ENCODE measurements around the gene FRAT2.

FRAT2 gene, protein sequence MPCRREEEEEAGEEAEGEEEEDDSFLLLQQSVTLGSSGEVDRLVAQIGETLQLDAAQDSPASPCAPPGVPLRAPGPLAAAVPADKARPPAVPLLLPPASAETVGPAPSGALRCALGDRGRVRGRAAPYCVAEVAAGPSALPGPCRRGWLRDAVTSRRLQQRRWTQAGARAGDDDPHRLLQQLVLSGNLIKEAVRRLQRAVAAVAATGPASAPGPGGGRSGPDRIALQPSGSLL

DNA sequence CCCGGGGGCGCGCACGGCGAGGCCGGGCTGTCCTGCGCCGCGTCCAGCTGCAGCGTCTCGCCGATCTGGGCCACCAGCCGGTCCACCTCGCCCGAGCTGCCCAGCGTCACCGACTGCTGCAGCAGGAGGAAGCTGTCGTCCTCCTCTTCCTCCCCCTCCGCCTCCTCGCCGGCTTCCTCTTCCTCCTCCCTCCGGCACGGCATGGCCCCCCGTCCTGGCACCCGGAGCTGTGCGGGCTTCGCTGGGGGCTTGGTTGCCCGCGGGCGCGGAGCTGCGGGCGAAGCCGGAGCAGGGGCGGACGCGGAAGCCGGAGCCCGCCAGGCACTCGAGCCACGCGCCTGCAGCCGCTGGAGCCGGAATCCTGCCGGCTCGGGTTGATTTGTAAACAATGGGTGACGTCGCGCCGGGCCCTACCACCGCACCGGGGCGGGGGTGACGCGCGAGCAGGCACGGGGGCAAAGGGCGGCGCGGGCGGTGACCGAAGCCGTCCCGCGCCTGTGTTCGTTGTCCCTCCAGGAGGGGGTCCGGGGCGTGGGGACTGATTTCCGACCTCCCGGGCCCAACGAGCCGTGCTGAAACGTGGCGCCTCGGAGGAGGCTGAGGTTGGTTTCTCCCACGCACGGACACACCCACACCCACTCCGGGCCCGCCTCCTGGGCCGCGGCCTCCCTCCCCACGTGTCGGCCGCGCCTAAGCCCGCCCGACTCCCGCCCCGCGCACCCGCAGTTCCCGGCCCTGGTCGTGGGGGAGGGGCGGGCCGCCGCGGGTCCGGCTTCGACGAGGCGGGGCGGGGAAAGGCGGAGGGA, at the start of gene FRAT2:
Gene FRAT2, minus strand, starts transcription at position 360 of the 806 bp plus-strand sequence. Its CDS starts 157 bp downstream, at position 203.
- DNase-seq: peak; percentile 93

DNA sequence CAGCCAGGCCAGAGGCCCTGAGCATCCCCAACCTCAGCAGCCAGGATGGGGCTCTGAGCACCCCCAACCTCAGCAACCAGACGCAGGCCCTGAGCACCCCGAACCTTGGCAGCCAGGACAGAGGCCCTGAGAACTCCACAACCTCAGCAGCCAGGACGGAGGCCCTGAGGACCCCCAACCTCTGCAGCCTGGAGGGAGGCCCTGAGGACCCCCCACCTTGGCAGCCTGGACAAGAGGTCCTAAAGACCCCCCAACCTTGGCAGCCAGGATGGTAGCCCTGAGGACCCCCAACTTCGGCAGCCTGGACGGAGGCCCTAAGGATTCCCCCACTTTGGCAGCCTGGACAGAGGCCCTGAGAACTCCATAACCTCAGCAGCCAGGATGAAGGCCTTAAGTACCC, 49.6 kb upstream of the FRAT2 start:
- DNase-seq: no peak

DNA sequence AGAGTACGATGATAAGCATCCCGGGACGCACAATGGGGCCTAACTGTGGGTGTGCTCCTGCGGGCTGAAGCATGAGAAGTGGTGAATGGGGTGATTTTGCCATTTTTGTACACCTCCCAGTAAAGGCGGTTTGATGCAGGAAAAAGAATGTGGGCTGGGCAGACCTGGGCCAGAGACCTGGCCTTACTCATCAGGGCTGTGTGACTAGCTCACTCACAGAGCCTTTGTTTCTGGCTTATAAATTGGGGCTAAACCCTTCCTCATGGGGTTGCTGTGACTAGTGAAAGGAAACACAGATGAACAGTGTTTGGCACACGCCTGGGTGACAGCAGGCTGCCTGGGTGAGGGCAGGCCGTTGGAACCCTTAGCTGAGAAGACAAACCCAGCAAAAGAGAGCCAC, 48.6 kb upstream of the FRAT2 start:
- no peak for DNase-seq

DNA sequence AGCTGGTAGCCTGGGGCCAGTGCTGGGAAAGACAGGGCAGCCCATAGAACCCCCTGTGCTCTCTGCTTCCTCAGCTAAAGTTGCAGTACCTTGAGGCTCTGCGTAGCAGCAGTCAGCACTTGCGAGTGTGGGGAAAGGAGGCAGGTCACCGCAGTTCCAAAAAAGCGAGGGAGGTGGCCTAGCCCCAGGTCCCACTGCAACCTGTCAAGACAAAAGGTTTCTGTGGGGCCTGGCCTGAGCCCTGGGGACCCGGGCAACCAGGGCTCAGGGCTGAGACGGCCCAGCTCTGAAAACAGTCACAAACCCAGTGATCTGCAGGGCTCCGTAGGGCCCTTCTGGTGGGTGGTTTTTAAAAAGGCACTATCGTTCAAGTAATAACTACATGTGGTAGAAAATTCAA, 47.1 kb upstream of the FRAT2 start:
- DNase-seq: no peak

DNA sequence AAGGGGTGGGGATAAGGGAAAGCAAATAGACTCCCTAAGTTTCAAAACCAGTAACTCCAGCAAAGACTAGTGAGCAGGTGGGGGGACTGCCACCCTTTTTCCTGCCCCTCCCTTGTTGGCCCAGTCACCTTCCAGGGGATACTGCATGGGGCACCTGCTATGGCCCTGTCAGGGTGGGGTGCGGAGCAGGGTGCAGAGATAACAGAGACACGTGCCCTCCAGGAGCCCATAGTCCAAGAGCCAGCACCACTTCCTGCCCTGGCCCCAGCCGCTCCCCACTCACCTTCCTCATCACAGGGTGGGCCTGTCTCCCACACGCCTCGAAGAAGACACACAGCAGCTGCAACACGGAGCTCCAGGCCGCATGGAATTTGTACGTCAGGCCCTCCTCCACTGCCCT, 46.0 kb upstream of the FRAT2 start:
- DNase-seq: no peak

DNA sequence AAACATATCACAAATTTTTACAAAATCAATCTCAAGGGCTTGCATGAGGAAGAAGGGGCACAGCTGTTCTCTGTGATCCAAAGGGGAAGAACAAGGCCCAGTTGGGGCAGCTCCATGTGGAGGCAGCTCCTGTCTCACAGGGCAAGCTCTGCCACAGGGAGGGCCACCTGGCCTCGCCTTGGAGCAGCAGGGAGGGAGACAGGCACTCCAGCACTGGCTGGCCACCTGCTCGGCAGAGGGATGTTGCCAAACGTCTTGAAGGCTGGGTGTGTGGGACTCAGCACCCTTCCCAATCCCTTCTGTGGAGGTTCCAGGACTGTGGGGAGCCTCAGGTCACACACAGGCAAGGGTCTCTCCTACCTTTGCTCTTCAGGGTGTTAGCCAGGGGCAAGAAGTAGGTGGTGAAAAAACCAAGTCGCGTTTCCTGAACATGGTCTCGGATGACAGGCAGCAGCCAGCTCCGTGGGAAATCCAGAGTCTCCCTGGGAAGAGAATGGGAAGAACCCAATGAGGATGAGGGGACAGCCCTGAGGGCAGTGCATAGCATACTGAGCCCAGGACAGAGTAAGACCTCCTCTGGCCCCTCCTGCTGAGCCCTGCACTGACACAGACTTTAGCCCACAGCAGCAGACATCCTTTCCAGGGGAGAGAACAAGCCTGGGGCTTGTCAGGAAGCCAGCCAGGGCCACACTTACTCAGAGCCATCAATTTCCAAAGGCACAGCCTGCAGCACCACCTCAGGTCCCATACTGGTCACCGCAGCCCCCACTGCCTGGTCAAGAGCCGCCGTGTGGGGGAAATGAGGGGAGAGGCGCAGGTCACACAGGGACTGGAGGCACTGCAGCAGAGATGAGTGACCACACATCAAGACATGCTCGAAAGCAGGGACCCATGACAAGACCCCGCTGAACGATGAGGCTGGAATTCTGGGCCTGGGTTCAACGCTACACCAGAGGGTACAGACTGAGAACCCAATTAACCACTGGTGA, 44.7 kb upstream of the FRAT2 start:
- no peak for DNase-seq

DNA sequence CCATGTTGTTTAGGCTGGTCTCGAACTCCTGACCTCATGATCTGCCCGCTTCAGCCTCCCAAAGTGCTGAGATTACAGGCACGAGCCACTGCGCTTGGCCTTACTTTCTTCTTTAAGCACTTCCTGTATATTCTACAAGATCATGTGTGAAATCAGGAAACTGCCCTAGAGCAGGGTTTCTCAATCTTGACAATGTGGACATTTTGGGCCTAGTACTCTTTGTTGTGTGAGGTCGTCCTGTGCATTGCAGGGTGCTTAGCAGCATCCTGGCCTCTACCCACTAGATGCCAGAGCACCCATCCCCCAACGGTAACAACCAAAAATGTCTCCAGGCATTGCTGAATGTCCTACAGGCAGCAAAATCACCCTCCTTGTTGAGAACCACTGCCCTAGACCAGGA, 41.9 kb upstream of the FRAT2 start:
- no peak for DNase-seq

DNA sequence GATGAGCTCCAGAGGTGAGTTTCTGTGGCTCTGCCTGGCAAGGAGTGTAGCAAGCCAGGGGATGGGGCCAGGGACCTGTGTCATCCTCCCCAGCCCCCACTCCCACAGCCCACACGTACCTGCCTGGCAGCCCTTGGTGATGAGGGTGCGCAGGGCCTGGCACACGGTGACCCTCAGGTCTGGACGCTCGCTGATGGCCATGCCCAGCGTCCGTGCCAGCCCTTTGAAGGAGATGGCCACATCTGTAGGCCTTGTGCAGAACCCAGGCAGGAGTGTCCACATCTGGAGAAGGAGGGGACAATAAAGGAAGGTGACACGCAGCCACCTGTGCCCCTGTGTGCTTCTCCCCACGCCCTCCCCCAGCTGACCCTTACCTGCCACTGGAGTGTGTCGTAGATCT, 38.9 kb upstream of the FRAT2 start:
- DNase-seq: no peak

DNA sequence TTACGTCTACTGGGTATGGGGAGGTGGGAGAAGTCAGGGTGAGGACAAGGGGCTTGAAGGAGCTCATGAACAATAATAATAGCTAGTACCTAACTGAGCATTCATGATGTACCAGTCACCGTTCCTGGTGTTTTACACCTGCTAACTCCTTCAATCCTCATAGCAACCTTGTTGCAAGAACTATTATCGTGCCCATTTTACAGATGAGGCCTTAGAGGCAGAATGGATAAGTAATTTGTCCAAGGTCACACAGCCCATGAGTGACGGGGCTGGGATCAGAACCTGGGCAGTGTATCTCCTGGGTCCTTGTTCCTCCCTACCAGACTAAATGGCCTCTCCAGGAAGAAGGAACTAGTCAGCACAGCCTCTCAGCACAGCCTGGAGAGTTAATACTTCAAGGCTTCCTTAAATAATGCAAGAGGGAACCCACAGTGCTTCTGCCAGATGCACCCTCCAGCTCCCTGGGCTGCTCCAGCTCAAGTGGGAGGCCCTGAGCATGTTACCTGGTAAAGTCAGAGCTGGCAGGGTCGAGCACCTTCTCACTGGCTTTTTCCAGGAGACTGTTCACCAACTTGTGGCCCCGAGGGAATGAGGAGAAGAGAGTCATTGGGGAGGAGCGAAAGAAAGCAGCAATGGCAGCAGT, 37.8 kb upstream of the FRAT2 start:
- DNase-seq: no peak

DNA sequence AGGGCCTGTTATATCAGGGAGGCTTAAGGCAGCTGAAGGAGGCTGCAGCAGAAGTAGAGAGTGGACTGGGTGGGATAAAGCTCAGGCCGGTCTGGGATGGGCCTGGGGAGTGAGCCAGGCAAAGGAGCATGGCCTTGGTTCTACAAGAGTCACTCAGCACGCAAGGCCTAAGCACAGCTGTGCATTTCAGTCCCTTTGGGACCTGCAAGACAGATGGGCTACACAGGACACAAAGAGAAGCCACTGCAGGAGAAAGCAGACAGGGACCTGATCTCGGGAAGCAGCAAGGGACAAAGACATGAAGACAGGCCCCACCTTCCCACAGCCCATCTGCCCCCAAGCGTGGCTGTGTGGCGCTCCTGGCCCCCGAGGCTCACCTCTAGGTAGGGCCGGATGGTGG, 37.2 kb upstream of the FRAT2 start:
- DNase-seq: no peak

DNA sequence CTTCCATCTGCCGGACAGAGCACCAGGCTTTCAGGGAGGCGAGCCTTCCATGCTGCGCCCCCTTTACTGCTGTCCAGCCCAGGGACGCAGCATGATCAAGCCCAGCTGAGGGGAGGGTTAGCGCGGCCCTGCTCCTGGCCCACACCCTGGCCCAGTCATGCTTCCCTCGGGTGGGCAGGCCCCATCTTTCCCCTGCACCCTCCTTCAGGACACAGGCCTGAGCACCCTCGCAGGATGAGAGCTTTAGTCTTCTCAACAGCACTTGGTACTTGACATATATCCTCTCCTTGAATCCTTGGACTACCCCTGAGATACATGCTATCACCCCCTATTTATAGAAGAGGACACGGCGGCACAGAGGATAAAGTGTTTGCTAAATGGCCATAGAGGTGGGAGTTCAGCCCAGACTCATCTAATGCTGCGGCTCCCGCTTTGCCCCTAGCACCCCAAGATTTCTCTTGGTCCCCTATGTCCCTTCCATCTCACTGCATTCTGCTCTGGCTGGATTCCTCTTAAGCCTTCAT, 32.7 kb upstream of the FRAT2 start:
- no peak for DNase-seq

DNA sequence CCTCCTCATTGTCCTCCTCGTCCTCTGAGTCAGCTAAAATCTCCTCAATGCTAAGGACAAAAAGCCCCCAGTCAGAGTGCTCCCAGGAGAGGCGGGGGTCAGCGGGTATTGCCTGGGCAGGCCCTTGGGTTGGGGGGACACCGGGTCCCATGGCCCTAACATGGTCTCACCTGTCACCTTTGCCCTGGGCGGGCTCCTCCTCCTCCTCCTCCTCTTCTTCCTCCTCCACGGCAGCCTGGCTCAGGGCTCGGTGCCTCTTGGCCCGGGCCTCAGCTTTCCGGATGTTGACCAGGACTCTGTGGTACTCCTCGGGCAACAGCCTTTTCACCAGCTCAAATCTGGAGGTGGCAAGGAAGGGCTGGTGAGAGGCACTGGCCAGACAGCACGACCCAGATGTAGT, 32.0 kb upstream of the FRAT2 start:
- no peak for DNase-seq

DNA sequence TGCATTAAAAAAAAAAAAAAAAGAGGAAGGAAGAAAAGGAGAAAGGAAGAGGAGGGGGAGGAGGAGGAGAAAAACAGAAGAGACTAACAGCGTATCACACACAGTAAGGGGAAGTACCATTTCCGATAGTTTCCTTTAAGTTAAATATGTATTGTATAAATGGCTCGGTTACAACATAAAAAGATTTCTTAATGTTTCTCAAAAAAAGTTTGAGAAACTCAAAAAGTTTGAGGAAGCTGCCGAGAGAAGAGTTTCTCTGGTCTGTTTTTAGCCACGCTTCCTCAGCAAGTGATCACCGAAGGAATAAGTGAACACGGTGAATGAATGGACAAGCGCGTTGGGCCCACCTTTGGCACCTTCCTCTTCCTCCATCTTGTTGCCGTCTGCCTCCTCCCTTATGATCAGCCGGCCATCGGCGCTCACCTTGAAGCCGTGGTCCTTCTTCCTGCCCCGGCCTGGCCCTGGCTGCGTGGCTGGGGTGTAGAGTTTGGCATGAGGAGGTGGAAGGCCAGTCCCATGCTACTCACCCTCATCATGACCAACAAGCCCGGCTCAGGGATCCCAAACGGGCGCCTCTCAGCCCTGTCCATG, 31.3 kb upstream of the FRAT2 start:
- no peak for DNase-seq

DNA sequence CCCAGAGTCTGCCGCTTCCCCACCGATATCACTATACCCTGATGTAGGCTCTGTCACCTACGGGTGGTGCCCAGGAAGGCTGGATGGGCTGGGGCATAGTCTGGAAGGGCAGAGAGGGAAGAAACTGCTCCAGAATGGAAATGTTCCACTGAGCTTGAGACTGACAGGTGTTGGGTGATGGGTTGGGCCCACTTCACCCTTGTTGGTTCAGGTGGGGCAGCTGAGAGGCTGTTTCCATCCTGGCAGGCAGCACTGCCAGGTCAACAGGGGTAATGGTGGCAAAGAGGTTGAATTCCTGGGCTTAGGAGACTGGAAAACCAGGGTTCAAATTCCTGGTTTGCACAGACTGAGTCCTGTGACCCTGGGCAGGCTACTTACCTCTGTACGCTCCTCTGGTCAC, 28.5 kb upstream of the FRAT2 start:
- DNase-seq: no peak

DNA sequence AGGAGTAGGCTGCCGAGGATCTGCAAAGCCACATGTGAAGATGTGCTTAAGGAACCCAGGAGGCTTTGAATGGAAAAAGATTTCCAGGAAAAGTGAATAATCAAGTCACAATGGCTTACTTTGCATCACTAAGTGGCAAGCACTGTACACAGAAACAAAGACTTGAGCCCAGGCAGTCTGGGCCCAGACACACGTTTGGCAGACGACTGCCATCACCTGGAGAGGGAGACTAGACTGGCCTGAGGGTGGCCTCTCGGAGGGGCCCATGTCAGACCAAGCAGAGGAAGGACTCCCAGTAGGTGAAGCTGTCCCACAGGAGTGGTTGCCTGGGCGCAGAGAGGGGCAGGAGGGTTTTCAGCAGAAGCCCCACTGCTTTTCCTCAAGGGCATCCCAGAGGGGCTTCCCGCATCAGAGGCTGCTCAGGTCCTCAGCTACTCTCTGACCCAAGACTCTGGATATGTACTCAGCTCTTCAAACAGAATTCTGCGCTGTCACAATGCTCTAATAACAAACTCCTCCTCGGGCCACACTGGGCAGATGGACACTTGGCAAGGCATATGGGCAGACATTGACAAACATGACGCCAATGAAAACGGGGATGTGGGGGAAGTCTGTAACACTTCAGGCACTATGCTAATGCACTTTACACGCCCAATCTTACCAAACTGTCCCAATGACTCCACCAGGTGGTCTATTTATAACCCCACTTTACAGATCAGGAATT, 27.9 kb upstream of the FRAT2 start:
- DNase-seq: no peak

DNA sequence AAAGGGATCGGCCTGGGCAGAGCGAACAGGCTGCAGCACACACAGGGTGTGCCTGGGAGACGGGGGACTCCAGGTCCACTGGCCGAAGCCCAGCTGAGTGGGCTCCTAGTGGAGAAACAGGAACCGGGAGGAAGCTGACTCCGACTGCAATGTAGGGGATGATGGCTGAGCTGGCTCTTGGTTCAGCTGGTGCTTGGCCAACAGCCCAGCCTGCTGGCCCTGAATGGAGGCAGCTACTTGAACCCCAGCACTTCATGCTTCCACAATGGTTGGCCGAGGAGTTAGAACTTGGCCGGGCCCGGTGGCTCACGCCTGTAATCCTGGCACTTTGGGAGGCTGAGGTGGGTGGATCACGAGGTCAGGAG, 27.0 kb upstream of the FRAT2 start:
- no peak for DNase-seq

DNA sequence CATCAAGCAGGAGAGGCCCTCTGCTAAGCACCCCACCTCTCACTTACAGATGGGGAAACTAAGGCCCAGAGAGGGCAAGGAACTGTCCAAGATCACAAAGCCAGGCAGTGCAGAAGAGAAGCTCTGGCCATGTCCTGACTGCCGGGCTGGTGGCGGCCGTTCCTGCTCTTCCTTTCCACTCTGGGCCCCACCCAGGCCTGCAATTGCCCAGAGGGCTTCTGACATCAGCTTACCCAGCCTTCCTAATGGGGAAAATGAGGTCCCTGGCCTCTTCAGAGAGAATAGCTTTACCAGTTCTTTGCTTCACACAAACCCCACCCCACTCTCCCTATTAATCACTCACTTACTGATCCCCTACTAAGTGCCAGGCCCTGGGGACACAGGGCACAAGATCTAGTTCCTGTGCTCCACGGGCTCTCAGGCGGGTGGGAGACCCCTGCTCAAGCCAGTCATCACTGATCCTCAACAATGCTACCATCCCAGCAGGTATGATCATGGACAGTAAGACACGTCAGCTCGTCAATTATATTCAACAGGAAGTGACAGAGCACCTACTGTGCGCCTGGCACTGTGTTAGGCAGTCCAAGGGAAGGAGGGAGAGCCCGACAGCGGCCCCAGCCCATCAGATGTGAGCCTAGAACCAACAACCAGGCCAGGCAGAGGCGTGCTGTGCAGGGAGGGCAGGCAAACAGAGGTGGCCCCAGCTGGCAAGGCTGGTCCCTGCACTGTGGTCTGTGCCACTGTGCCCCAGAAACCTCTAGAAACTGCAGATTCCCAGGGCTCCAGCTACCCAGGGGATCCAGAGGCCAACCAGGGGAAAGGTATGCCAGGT, 26.4 kb upstream of the FRAT2 start:
- no peak for DNase-seq

DNA sequence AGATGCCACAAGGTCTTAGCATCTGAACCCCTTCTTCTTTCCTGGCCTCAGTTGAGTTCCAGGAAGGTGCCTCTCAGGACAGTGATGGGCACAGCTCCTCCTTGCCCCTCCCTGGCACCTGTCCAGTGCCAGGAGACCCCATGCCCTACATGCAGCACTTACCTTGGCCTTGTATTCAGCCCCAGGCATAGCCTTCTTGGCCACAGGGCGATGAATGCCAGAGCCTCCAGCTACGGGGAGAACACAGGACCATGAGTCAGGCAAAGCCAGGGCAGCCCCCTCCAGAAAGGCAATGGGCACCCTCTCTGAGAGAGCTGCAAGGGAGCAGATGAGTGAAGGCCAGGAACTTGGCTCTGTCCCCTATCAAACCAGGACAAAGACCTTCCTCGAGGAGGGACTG, 24.3 kb upstream of the FRAT2 start:
- DNase-seq: no peak

DNA sequence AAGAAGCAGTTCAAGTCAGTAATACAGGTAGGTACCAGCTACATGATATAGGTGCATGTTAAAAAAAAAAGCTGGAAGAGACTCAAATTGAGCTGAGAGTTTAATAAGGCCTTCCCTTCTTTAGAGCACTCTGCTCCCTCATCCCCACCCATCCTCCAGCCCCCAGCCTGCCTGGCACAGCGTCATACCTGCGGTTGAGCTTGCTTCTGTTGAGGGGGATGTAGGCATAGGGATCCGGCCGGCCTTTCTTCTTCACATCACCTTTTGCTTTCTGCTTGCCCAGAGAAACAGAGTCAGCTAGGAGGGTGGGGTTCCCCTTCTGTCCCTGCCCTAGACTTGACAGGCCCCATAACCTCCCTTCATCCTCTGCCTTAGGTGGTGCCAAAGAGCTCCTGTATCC, 23.8 kb upstream of the FRAT2 start:
- DNase-seq: no peak

DNA sequence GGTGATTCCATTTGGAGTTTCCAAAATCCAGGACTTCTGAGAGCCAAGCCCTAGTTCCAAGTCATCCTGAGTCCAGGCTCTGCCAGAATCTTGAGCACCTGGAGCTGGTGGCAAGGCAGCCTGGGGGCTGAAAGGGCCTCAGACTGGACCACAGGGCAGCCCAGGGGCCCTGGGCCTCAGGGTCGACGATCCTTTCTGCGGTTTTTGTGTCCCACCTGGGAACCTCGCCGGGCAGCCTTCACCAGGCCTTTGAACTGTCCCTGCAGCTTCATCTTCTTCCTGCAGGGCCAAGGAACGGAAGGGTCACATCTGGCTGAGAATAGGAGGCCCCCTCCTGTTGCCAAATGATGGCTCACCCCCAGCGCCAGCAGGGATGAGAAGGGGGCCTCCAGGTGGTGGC, 22.4 kb upstream of the FRAT2 start:
- DNase-seq: no peak

Measured in stimulated activated CD4-positive, alpha-beta T cell treated with anti-CD3 and anti-CD28 coated beads, Interleukin-15, amount 100 ng/mL, for 24 hours (primary cell).